Liver (tissue), 9 donors: ENCODE measurements around the gene LEKR1. TPM values are rescaled to one million over a fixed set of nuclear protein-coding genes. Genes with fewer than 3 reads are reported as not detected.
A peak's percentile ranks its signal among the peaks of the same experiment; 100 is the strongest.

Source experiments
- DNase-seq: peaks from one replicate; pipeline ENCODE4 v3.0.0-alpha.2; 2017; ENCODE audit warnings: low spot score
- H3K27ac ChIP-seq, 2 donors: one replicate each; pipeline ENCODE4 v1.7.0; 2013; ENCODE audit warnings: inconsistent platforms in 2 of 2, low read length in 2 of 2, control low read depth in 1 of 2, low read depth in 1 of 2, mild to moderate bottlenecking in 1 of 2
- H3K27me3 ChIP-seq, 4 donors: one replicate each; pipeline versions ENCODE4 v1.6.1 to v1.7.0; 2013; ENCODE audit warnings: low read length in 3 of 4, inconsistent platforms in 1 of 4, mild to moderate bottlenecking in 1 of 4, moderate library complexity in 1 of 4; ENCODE audit not compliant: control insufficient read depth in 4 of 4, insufficient read depth in 4 of 4
- H3K36me3 ChIP-seq, 4 donors: one replicate each; pipeline versions ENCODE4 v1.6.1 to v1.7.0; 2013; ENCODE audit warnings: low read length in 3 of 4, mild to moderate bottlenecking in 3 of 4, low read depth in 1 of 4, moderate library complexity in 1 of 4; ENCODE audit not compliant: control insufficient read depth in 4 of 4, insufficient read depth in 3 of 4
- H3K4me1 ChIP-seq, 4 donors: one replicate each; pipeline versions ENCODE4 v1.6.1 to v1.7.0; 2013; ENCODE audit warnings: low read length in 3 of 4, mild to moderate bottlenecking in 3 of 4, moderate library complexity in 1 of 4; ENCODE audit not compliant: control insufficient read depth in 4 of 4, insufficient read depth in 4 of 4
- H3K4me3 ChIP-seq, 3 donors: one replicate each; pipeline versions ENCODE4 v1.6.1 to v1.7.0; 2013; ENCODE audit warnings: low read length in 3 of 3, control low read depth in 1 of 3, low read depth in 1 of 3, mild to moderate bottlenecking in 1 of 3
- H3K9ac ChIP-seq, 2 donors: one replicate each; pipeline ENCODE4 v1.7.0; 2013; ENCODE audit warnings: low read length in 2 of 2, mild to moderate bottlenecking in 2 of 2, moderate library complexity in 2 of 2, control low read depth in 1 of 2, low read depth in 1 of 2
- H3K9me3 ChIP-seq, 4 donors: one replicate each; pipeline versions ENCODE4 v1.6.1 to v1.7.0; 2013; ENCODE audit warnings: low read length in 3 of 4; ENCODE audit not compliant: control insufficient read depth in 4 of 4
- ATF3 ChIP-seq: IDR thresholded peaks from 2 replicates; pipeline ENCODE4 v1.6.1; 2016; ENCODE audit warnings: antibody characterized with exemption
- CTCF ChIP-seq: fragments of 150-350 bp; IDR thresholded peaks from 2 replicates; pipeline ENCODE4 v1.5.1; 2017; ENCODE audit warnings: improper control_type of control experiment, low read depth, low read length; ENCODE audit not compliant: missing input control
- EGR1 ChIP-seq, 2 donors: IDR thresholded peaks; 2 replicates each; pipeline ENCODE4 v1.6.1; 2016 to 2018; ENCODE audit warnings: antibody characterized with exemption in 2 of 2, low read depth in 2 of 2
- FOXA1 ChIP-seq: IDR thresholded peaks from 2 replicates; pipeline ENCODE4 v1.6.1; 2016; ENCODE audit warnings: antibody characterized with exemption
- FOXA2 ChIP-seq: IDR thresholded peaks from 2 replicates; pipeline ENCODE4 v1.6.1; 2016; ENCODE audit warnings: antibody characterized with exemption
- GABPA ChIP-seq, 2 donors: IDR thresholded peaks in 1 of 2; conservative IDR thresholded peaks in 1 of 2; 2 replicates each; pipeline ENCODE4 v1.6.1; 2016; ENCODE audit warnings: antibody characterized with exemption in 2 of 2, mild to moderate bottlenecking in 1 of 2, moderate library complexity in 1 of 2
- HNF4A ChIP-seq, 2 donors: conservative IDR thresholded peaks; 2 replicates each; pipeline ENCODE4 v1.6.1; 2016; ENCODE audit warnings: antibody characterized with exemption in 2 of 2, mild to moderate bottlenecking in 2 of 2
- HNF4G ChIP-seq: IDR thresholded peaks from 2 replicates; pipeline ENCODE4 v1.6.1; 2016; ENCODE audit warnings: antibody characterized with exemption
- JUND ChIP-seq, 2 donors: IDR thresholded peaks; 2 replicates each; pipeline ENCODE4 v1.6.1; 2016; ENCODE audit warnings: antibody characterized with exemption in 2 of 2
- MAX ChIP-seq: IDR thresholded peaks from 2 replicates; pipeline ENCODE4 v1.6.1; 2016; ENCODE audit warnings: antibody characterized with exemption
- NR2F2 ChIP-seq: IDR thresholded peaks from 2 replicates; pipeline ENCODE4 v1.6.1; 2016; ENCODE audit warnings: antibody characterized with exemption
- RAD21 ChIP-seq, 2 donors: IDR thresholded peaks; 2 replicates each; pipeline ENCODE4 v1.6.1; 2016; ENCODE audit warnings: antibody characterized with exemption in 2 of 2, mild to moderate bottlenecking in 2 of 2
- REST ChIP-seq: IDR thresholded peaks from 2 replicates; pipeline ENCODE4 v1.6.1; 2016; ENCODE audit warnings: antibody characterized with exemption, mild to moderate bottlenecking
- RXRA ChIP-seq, 2 donors: IDR thresholded peaks; 2 replicates each; pipeline ENCODE4 v1.6.1; 2017 to 2018; ENCODE audit warnings: antibody characterized with exemption in 2 of 2, mild to moderate bottlenecking in 1 of 2
- SP1 ChIP-seq: IDR thresholded peaks from 2 replicates; pipeline ENCODE4 v1.6.1; 2018; ENCODE audit warnings: antibody characterized with exemption, mild to moderate bottlenecking
- TAF1 ChIP-seq: conservative IDR thresholded peaks from 2 replicates; pipeline ENCODE4 v1.6.1; 2016; ENCODE audit warnings: antibody characterized with exemption, mild to moderate bottlenecking
- YY1 ChIP-seq: IDR thresholded peaks from 2 replicates; pipeline ENCODE4 v1.6.1; 2016; ENCODE audit warnings: antibody characterized with exemption, mild to moderate bottlenecking
- ZBTB33 ChIP-seq: IDR thresholded peaks from 2 replicates; pipeline ENCODE4 v1.6.1; 2016; ENCODE audit warnings: antibody characterized with exemption
- WGBS: extraction: QIAGEN DNeasy Blood & Tissue Kit; methylation state at CpG from one replicate; pipeline ENCODE4 v1.1.7; 2013; 5-methylcytosine and 5-hydroxymethylcytosine counted together
- polyA plus RNA-seq, 2 donors: library from polyadenylated mRNA; stranded (reverse) in 1 of 2; unstranded in 1 of 2; fragments of 200-250 nt in 1 of 2; fragments of >200 nt in 1 of 2; fragmentation: Nextera tagmentation in 1 of 2; extraction: Ambion mirVana in 1 of 2; gene quantifications; one replicate each; pipeline versions ENCODE4 v1.2.1 to v1.2.3, GENCODE V29; 2013 to 2015
- total RNA-seq, 2 donors: library from RNA; depleted of rRNA; stranded (reverse); fragments of >200 nt; gene quantifications; one replicate each; pipeline ENCODE4 v1.2.3, GENCODE V29; 2014
- donor health status: healthy.
- donor health status: healthy.
- donor health status: healthy.
- donor health status: healthy.
- donor health status: healthy.

LEKR1 gene
- total and polyA plus RNA-seq, 4 donors: 0.19 to 0.72 (median 0.44) TPM

- no peak for TF ChIP-seq CTCF
- TF ChIP-seq RXRA (IDR thresholded peaks at IDR 0.05): no peak
- TF ChIP-seq EGR1 (IDR thresholded peaks at IDR 0.05; ENCODE audit: low read depth in 2 of 2): no peak
These were observed 266.1 kb downstream of the LEKR1 start (continued) for GRCh38 chr3:157092230-157092629.

- H3K9me3 ChIP-seq: no peaks in the 10 kb centered on the region
- DNase-seq: no peak
- H3K36me3 ChIP-seq: no peaks in the 10 kb centered on the region
- TF ChIP-seq RAD21 (IDR thresholded peaks at IDR 0.05): peak; percentile 9 to 15
- peak; percentile 64 to 66 for TF ChIP-seq HNF4A (conservative IDR thresholded peaks at IDR 0.05)
- no peak for TF ChIP-seq EGR1 (IDR thresholded peaks at IDR 0.05; ENCODE audit: low read depth in 2 of 2)
- peak in 1 of 2 donors; percentile 40 for TF ChIP-seq RXRA (IDR thresholded peaks at IDR 0.05)
- peak; percentile 47 for TF ChIP-seq SP1
- peak; percentile 54 for TF ChIP-seq YY1
- WGBS: 48% methylated on average over 1 of the region's 1 CpG
- peaks cover 3 to 26% (median 15%) of the 10 kb centered on the region in 4 donors for H3K4me1 ChIP-seq
- no peaks in the 10 kb centered on the region for H3K27me3 ChIP-seq
- peak overlapping the region; percentile 17 to 65 for H3K27ac ChIP-seq
- H3K4me3 ChIP-seq: peak overlapping the region in 1 of 3 donors; percentile 26
- H3K9ac ChIP-seq: no peak overlapping the region
These were observed 266.9 kb downstream of the LEKR1 start for GRCh38 chr3:157093096-157093495.

- no peak for TF ChIP-seq FOXA2
- TF ChIP-seq MAX: no peak
- no peak for TF ChIP-seq HNF4G
- no peak for TF ChIP-seq JUND (IDR thresholded peaks at IDR 0.05)
- TF ChIP-seq TAF1: no peak
- no peak for TF ChIP-seq RAD21 (IDR thresholded peaks at IDR 0.05)
- no peak for TF ChIP-seq YY1
- TF ChIP-seq ATF3: no peak
- TF ChIP-seq SP1: no peak
- no peak for TF ChIP-seq CTCF
- TF ChIP-seq REST: no peak
- no peak for TF ChIP-seq EGR1 (IDR thresholded peaks at IDR 0.05; ENCODE audit: low read depth in 2 of 2)
- no peak for TF ChIP-seq NR2F2
- no peak for TF ChIP-seq HNF4A (conservative IDR thresholded peaks at IDR 0.05)
- TF ChIP-seq ZBTB33: no peak
- TF ChIP-seq RXRA (IDR thresholded peaks at IDR 0.05): no peak
- no peak for TF ChIP-seq FOXA1
- no peak for TF ChIP-seq GABPA (IDR thresholded peaks at IDR 0.05 in 1 of 2, conservative IDR thresholded peaks at IDR 0.05 in 1 of 2)
- Histone ChIP-seq H3K27me3 (no peaks in the 10 kb centered on the region), H3K9me3 (no peaks in the 10 kb centered on the region), H3K27ac (no peak overlapping the region), H3K9ac (no peak overlapping the region), H3K36me3 (no peaks in the 10 kb centered on the region), H3K4me3 (no peak overlapping the region), H3K4me1 (peaks cover 3 to 22% (median 12%) of the 10 kb centered on the region in 4 donors)
- WGBS: 97% methylated on average over 2 of the region's 2 CpGs
- DNase-seq: no peak
These were observed 268.1 kb downstream of the LEKR1 start for GRCh38 chr3:157094301-157094700.
